Heart left ventricle (tissue), 16 donors: ENCODE results near the gene FOXB2. TPM values are rescaled to one million over a fixed set of nuclear protein-coding genes. Genes with fewer than 3 reads are reported as not detected.

Experiments
- ATAC-seq, 4 donors: fragments of 200-7000 bp; cut with Tn5 transposase; one replicate each; pipeline ENCODE4 v1.9.1; 2020 to 2022; ENCODE audit warnings: moderate library complexity in 4 of 4, mild to moderate bottlenecking in 3 of 4, moderate number of reproducible peaks in 1 of 4
- DNase-seq, 5 donors: peaks; one replicate each; pipeline ENCODE4 v3.0.0-alpha.2; 2020
- H3K27ac ChIP-seq, 12 donors: fragments of 200-600 bp; sonication (generic) in 4 of 12; one replicate each; pipeline versions ENCODE4 v1.5.0 to v1.8.0; 2016 to 2022; ENCODE audit warnings: mild to moderate bottlenecking in 2 of 12
- H3K27me3 ChIP-seq, 9 donors: fragments of 200-600 bp; sonication (generic) in 2 of 9; one replicate each; pipeline versions ENCODE4 v1.5.1 to v1.8.0; 2016 to 2022; ENCODE audit warnings: mild to moderate bottlenecking in 3 of 9
- H3K36me3 ChIP-seq, 9 donors: fragments of 200-600 bp; sonication (generic) in 2 of 9; one replicate each; pipeline versions ENCODE4 v1.5.0 to v1.8.0; 2018 to 2022; ENCODE audit warnings: mild to moderate bottlenecking in 2 of 9
- H3K4me1 ChIP-seq, 12 donors: fragments of 200-600 bp; sonication (generic) in 4 of 12; one replicate each; pipeline versions ENCODE4 v1.5.0 to v1.8.0; 2016 to 2022; ENCODE audit warnings: mild to moderate bottlenecking in 3 of 12
- H3K4me3 ChIP-seq, 12 donors: fragments of 200-600 bp; sonication (generic) in 4 of 12; one replicate each; pipeline versions ENCODE4 v1.5.0 to v1.8.0; 2017 to 2022; ENCODE audit warnings: mild to moderate bottlenecking in 9 of 12, moderate library complexity in 4 of 12
- H3K9me3 ChIP-seq, 12 donors: fragments of 200-600 bp; sonication (generic) in 4 of 12; one replicate each; pipeline versions ENCODE4 v1.5.0 to v1.8.0; 2016 to 2022; ENCODE audit warnings: mild to moderate bottlenecking in 1 of 12
- CTCF ChIP-seq, 12 donors: fragments of 200-600 bp; sonication (generic) in 4 of 12; IDR thresholded peaks; one replicate each; pipeline versions ENCODE4 v1.5.0 to v1.8.0; 2018 to 2022; ENCODE audit warnings: antibody characterized with exemption in 12 of 12, mild to moderate bottlenecking in 5 of 12
- POLR2A ChIP-seq, 2 donors: fragments of 450-650 bp; IDR thresholded peaks; one replicate each; pipeline ENCODE4 v1.6.1; 2017; ENCODE audit warnings: antibody characterized with exemption in 2 of 2, mild to moderate bottlenecking in 2 of 2, moderate library complexity in 2 of 2
- WGBS, 4 donors: extraction: QIAGEN DNeasy Blood & Tissue Kit in 2 of 4; methylation state at CpG; one replicate each; pipeline versions ENCODE4 v1.1.5 to v1.1.7; 2013 to 2018; 5-methylcytosine and 5-hydroxymethylcytosine counted together
- intact Hi-C, 10 donors: fragments of 100-400 bp; cut with DNase I; formaldehyde crosslinking; loops; one replicate each; pipeline versions ENCODE4 v1.11.1 to v1.14.2; 2022
- polyA plus RNA-seq, 2 donors: library from polyadenylated mRNA; stranded (reverse); fragments of 200-250 nt; gene quantifications; one replicate each; pipeline ENCODE4 v1.2.3, GENCODE V29; 2013
- total RNA-seq, 9 donors: library from RNA; depleted of rRNA in 2 of 9; stranded (reverse); fragments of >200 nt in 2 of 9; fragmentation: NEBNext Ultra II Directional in 3 of 9; extraction: Animal tissue kit (Norgen Biotek cat#: 25700) in 3 of 9; gene quantifications; one replicate each; pipeline versions ENCODE4 v1.1.0 to v1.2.4, GENCODE V29; 2016 to 2023
- donor health status: ischemic (EF 13 %, LVEDD 7.1; RV severe dilation, severe dysfunction).
- donor health status: healthy with polysubstance abuse.
- donor health status: DM: no; HTN: yes; CAD: no.
- donor health status: DM: no; HTN: no; CAD: no.
- donor health status: ischemic (EF 25% LVEDD 6.9; RV normal size, moderate dysfunction).
- donor health status: ischemic (EF 25% LVEDD 5.7; RV mildly dilated, moderate dysfunction).
- donor health status: healthy.
- donor health status: DM: yes; HTN: yes; CAD: no.
- donor health status: ischemic (EF 35%, LVEDD 5.7; RV mildly dilated, moderate dysfunction).
- donor health status: nonischemic (EF 11% LVEDD 7.7; RV severe dilation, severe dysfunction).
- donor health status: DM: yes; HTN: yes; CAD: no.
- donor health status: PGD.
- donor health status: ischemic (EF 29% LVEDD 5.4; RV normal size, mild dysfunction).
- donor health status: nonischemic (EF 23%, LVEDD 6.1; RV moderate dilation, normal function).

Gene FOXB2
- total and polyA plus RNA-seq, 11 donors: not detected

- TF ChIP-seq POLR2A (IDR thresholded peaks at IDR 0.05) (no peak), CTCF (IDR thresholded peaks at IDR 0.05) (no peak)
- WGBS, 4 donors: 78 to 83% (median 80%) methylated on average over 6 of the region's 6 CpGs
- no peaks in the 10 kb centered on the region for H3K4me1 ChIP-seq
- no peaks in the 10 kb centered on the region for H3K36me3 ChIP-seq
- H3K27me3 ChIP-seq: no peaks in the 10 kb centered on the region
- intact Hi-C loops: no loop called here
- no peaks in the 10 kb centered on the region for H3K9me3 ChIP-seq
- H3K4me3 ChIP-seq: no peak overlapping the region
- H3K27ac ChIP-seq: no peak overlapping the region
- no peak for DNase-seq
- ATAC-seq: no peak
These were observed 44.3 kb downstream of the FOXB2 start for GRCh38 chr9:77063645-77064285.

GRCh38 chr9:77066388-77066787 is 46.9 kb downstream of the FOXB2 start:
- Histone ChIP-seq H3K36me3 (no peaks in the 10 kb centered on the region), H3K4me1 (no peaks in the 10 kb centered on the region), H3K27ac (no peak overlapping the region), H3K9me3 (no peaks in the 10 kb centered on the region), H3K27me3 (no peaks in the 10 kb centered on the region), H3K4me3 (no peak overlapping the region)
- no peak for TF ChIP-seq POLR2A (IDR thresholded peaks at IDR 0.05)
- no peak for TF ChIP-seq CTCF (IDR thresholded peaks at IDR 0.05)
- WGBS, 4 donors: 0 to 26% (median 0%) methylated on average over 1 of the region's 1 CpG
- ATAC-seq (no peak), DNase-seq (no peak)
- intact Hi-C loops: no loop called here

Other genes starting within 250 kb of the FOXB2 start
- 1 to 10 TPM in 6 of 9 donors, under 1 TPM in 3; 0.51 to 7.7 (median 2.6) TPM for gene PRUNE2, start 113.5 kb upstream of the FOXB2 start, total RNA-seq
- gene PRUNE2, start 113.5 kb upstream of the FOXB2 start, polyA plus RNA-seq: under 1 TPM; 0.65 to 0.71 TPM
- gene VPS13A, start 157.9 kb downstream of the FOXB2 start, total RNA-seq: 10 to 100 TPM; 26.1 to 42.2 (median 32.4) TPM
- 10 to 100 TPM in 1 of 2 donors, 1 to 10 TPM in 1; 8.6 to 14.4 TPM for gene VPS13A, start 157.9 kb downstream of the FOXB2 start, polyA plus RNA-seq